GM18517 (cell line): ENCODE results near the gene LONP1.
"Not testable (repeated sequence)": the region's sequence is repeated elsewhere in the genome, so short reads cannot be mapped to it uniquely, and the experiment has no call there.

ENCODE experiments used
- ATAC-seq: cut with Tn5 transposase; IDR thresholded peaks from one replicate; pipeline ENCODE4 v1.9.1; 2021; ENCODE audit warnings: mild to moderate bottlenecking, moderate library complexity; ENCODE audit not compliant: unreplicated experiment

Gene LONP1, protein sequence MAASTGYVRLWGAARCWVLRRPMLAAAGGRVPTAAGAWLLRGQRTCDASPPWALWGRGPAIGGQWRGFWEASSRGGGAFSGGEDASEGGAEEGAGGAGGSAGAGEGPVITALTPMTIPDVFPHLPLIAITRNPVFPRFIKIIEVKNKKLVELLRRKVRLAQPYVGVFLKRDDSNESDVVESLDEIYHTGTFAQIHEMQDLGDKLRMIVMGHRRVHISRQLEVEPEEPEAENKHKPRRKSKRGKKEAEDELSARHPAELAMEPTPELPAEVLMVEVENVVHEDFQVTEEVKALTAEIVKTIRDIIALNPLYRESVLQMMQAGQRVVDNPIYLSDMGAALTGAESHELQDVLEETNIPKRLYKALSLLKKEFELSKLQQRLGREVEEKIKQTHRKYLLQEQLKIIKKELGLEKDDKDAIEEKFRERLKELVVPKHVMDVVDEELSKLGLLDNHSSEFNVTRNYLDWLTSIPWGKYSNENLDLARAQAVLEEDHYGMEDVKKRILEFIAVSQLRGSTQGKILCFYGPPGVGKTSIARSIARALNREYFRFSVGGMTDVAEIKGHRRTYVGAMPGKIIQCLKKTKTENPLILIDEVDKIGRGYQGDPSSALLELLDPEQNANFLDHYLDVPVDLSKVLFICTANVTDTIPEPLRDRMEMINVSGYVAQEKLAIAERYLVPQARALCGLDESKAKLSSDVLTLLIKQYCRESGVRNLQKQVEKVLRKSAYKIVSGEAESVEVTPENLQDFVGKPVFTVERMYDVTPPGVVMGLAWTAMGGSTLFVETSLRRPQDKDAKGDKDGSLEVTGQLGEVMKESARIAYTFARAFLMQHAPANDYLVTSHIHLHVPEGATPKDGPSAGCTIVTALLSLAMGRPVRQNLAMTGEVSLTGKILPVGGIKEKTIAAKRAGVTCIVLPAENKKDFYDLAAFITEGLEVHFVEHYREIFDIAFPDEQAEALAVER

DNA sequence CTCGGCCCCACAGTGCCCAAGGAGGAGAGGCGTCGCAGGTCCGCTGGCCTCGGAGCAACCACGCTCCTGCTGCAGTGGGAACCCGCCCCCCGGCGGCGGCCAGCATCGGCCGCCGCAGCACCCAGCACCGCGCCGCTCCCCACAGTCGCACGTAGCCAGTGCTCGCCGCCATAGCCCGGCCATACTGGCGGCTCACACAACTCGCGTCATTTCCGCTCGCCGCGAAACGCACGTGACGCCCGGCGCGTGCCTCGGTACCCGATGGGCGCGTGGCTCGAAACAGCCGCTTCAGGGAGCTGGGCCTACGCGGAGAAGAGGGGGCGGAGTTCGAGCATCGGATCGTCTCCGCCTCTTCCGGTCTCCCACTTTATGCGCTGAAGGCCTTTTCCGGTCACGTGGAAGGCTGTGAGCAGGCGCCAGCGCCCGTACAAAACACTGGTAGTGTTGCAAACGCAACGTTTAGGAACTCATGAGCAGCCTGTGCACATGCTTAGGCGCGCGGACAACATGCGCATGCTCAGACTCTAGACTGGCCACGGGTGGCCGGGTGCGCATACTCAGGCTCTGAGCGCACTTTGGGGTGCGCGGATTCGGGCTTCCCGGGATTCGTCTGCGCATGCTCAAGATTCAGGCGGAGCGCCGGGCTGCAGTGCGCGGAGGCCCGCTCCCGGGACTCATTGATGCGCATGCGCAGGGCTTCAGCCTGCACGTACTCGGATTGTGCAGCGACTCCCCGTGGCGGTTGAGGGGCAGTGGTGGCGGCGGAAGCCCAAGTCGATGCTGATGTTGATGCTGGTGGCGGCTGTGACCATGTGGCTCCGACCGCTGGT is at the start of gene LONP1, which contains the start of gene CATSPERD:
LONP1 (minus strand) TSS at position 186 of the 830 bp plus-strand sequence; CDS start at position 172, 14 bp downstream.
CATSPERD (plus strand) TSS at position 677 of the 830 bp plus-strand sequence; CDS start at position 778, 101 bp downstream.
- peak; percentile 88 for ATAC-seq

DNA sequence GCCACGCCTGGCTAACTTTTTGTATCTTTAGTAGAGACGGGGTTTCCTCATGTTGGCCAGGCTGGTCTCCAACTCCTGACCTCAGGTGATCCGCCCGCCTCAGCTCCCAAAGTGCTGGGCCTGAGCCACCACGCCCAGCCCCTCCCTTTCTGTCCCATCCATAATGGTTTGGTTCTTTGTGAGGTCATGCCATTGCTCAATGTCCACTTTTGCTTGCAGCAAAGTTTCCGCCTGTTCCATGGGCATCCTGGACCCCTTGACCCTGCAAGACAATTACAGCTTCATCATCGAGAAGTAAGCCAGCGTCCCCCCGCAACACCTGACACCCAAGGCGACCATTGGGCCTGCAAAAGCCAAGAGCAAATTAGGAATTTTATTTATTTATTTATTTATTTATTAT is 48.0 kb upstream of the LONP1 start:
- ATAC-seq, result no peak

DNA sequence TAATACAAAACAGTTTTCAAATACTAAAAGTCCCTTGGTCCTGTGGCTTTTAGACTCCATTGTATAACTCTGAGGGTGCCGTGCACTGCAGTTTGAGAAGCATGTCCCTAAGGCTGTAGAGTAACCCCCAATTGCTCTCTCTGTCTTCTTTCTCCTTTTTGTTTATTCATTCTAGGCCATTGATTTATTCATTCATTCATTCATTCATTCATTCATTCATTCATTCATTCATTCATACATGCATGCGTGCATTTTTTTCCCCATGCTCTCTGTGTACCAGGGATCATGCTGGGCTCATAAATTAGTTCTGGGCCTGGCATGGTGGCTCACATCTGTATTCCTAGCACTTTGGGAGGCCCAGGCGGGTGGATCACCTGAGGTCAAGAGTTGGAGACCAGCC is 45.3 kb upstream of the LONP1 start:
- ATAC-seq, result no peak

DNA sequence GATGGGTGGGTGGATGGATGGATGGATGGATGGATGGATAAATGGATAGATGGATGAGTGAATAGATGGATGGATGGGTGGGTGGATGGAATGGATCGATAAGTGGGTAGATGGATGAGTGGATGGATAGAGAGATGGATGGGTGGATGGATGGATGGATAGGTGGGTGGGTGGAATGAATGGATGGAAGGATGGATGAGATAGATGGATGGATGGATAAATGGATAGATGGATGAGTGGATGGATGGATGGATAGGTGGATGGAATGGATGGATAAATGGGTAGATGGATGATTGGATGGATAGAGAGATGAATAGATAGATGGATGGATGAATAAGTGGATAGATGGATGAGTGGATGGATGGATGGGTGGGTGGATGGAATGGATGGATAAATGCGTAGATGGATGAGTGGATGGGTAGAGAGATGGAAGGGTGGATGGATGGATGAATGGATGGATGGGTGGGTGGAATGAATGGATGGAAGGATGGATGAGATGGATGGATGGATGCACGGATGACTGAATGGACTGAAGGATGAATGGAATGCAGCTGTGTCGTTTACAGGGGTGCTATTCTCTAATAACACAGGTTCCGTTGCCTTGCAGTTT is 42.8 kb upstream of the LONP1 start:
- ATAC-seq, result no peak

DNA sequence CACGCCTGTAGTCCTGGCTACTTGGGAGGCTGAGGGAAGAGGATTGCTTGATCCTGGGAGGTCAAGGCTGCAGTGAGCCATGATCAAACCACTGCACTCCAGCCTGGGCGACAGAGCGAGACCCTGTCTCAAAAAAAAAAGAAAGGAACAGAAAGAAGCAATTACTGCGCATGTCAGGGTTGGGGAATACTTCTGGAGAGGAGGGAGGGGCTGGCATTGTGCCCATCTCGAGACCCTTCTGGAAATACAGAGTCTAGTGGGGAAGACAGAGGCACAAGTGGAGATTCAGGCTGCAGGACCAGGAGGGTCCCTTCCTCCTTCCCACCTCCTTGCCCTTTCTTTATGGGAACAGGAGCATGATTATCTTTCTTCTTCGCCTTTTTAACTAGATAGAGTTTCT is 33.8 kb upstream of the LONP1 start:
- no peak for ATAC-seq

DNA sequence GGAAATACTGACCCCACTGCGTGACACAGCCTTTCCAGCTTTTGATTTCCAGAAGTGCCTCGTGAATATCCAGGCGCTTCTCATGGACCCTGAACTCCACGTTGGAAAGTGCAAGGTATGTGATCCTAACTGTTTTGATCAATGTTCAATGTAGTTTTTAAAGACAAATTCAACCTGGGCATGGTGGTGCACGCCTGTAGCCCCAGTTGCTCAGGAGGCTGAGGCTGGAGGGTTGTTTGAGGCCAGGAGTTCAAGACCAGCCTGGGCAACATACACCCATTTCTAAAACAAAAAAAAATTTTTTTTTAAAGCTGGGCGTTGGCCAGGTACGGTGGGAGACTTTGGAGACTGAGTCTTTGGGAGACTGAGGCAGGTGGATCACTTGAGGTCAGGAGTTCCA is 31.8 kb upstream of the LONP1 start:
- no peak for ATAC-seq

DNA sequence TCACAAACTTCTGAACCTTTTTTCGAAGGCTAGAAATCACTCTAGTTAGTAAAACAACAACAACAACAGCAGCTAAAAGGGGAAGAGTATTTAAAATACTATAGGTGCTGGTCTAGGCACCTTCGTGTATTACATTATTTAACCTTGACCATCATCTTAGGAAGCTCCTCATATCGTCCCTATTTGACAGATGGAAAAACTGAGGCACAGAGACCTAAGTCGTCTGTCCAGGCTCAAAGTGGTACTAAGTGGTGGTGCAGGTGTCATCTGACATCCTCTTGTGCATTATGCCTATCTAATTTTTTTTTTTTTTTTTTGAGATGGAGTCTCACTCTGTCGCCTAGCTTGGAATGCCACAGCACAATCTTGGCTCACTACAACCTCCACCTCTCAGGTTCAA is 29.6 kb upstream of the LONP1 start:
- no peak for ATAC-seq

DNA sequence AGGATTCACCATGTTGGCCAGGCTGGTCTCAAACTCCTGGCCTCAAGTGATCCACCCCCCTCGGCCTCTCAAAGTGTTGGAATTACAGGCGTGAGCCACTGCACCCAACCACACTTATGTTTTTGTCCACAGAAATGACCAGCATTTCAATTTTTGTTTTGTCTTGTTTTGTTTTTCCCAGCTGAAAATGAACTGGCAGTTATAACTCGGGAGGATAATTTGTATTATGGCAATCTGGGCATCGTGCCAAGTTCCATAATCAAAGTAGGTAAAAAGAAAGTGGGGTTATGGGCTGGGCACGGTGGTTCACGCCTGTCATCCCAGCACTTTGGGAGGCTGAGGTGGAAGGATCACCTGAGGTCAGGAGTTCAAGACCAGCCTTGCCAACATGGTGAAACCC is 29.0 kb upstream of the LONP1 start:
- not testable (repeated sequence) for ATAC-seq

DNA sequence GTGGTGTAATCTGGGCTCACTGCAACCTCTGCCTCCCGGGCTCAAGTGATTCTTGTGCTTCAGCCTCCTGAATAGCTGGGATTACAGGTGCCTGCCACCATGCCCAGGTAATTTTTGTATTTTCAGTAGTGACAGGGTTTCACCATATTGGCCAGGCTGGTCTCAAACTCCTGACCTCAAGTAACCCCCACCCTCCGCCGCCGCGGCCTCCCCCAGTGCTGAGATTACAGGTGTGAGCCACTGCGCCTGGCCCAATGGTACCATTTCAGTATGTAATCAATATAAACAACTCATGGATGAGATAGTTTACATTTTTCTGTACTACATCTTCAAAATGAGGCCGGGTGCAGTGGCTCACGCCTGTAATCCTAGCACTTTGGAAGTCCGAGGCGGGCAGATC is 25.1 kb upstream of the LONP1 start:
- not testable (repeated sequence) for ATAC-seq

DNA sequence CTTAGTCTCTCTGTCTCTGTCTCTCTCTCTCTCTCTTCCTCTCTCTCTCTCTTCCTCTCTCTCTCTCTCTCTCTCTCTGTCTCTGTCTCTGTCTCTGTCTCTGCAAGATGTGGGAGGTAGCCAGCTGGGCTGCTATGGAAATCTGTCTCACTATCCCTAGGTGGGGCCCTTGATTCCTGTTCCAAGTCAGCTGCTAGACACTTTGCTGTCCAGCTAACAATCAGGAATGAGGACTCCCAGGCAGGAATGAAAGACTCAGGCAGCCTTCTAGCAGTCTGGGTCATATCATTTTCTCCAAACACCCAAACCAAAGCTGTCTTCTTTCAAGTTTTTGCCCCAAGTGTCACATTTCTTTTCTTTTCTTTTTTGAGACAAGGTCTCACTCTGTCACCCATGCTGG is 23.7 kb upstream of the LONP1 start:
- no peak for ATAC-seq

DNA sequence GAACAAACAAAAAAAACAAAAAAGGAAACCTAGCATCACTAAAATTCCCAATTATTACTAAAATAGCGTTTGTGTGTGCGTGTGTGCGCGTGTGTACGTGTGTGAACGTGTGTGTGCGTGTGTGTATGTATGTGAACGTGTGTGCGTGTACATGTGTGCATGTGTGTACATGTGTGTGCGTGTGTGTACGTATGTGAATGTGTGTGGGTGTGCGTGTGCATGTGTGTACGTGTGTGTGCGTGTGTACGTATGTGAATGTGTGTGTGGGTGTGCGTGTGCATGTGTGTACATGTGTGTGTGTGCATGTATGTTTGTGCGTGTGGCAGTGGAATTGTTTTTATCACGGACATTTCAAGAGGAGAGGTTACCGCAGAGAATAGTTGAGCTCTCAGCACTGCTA is 22.1 kb upstream of the LONP1 start:
- ATAC-seq, result no peak

DNA sequence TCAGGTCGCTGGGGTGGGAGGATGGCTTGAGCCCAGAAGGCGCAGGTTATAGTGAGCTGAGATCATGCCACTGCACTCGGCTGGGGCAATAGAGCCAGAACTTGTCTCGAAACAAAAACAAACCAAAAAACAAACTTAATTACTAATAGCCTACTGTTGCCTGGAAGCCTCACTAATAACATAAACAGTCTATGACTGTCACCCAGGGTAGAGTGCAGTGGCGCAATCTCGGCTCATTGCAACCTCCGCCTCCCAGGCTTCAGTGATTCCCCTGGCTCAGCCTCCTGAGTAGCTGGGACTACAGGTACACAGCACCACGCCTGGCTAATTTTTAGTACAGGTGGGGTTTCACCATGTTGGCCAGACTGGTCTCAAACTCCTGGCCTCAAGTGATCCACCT is 18.5 kb upstream of the LONP1 start:
- no peak for ATAC-seq

DNA sequence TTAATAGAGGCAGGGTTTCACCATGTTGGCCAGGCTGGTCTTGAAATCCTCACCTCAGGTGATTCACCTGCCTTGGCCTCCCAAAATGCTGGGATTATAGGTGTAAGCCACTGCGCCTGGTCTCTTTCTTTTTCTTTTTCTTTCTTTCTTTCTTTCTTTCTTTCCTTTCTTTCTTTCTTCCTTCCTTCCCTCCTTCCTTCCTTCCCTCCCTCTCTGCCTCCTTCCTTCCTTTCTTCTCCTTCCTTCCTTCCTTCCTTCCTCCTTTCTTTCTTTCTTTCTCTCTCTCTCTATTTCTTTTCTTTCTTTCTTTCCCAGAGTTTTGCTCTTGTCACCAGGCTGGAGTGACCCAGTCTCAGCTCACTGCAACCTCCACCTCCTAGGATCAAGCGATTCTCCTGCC is 13.2 kb upstream of the LONP1 start:
- ATAC-seq, result not testable (repeated sequence)

DNA sequence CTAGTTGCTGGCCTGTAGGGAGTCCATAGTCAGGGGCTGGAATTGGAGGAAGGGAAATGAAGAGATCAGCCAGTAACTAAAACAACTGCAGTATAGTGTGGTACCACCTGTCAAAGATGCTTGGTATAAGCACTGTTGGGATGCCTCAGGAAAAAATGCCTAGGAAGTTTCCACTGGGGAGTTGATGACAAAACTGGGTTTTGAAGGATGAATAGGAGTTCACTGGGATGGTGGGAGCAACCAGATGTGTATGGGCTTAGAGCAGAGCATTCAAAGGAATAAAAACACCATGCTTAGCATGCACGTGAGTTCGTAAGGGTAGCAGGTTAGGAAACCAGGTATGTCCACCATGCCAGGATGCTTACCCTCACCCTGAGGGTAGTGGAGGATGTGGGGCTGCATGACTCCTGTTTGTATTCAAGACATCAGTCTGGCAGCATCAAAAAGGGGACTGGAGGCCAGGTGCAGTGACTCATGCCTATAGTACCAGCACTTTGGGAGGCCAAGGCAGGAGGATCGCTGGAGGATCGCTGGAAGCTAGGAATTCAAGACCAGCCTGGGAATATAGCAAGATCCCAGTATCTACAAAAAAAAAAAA is 7.6 kb upstream of the LONP1 start:
- no peak for ATAC-seq

DNA sequence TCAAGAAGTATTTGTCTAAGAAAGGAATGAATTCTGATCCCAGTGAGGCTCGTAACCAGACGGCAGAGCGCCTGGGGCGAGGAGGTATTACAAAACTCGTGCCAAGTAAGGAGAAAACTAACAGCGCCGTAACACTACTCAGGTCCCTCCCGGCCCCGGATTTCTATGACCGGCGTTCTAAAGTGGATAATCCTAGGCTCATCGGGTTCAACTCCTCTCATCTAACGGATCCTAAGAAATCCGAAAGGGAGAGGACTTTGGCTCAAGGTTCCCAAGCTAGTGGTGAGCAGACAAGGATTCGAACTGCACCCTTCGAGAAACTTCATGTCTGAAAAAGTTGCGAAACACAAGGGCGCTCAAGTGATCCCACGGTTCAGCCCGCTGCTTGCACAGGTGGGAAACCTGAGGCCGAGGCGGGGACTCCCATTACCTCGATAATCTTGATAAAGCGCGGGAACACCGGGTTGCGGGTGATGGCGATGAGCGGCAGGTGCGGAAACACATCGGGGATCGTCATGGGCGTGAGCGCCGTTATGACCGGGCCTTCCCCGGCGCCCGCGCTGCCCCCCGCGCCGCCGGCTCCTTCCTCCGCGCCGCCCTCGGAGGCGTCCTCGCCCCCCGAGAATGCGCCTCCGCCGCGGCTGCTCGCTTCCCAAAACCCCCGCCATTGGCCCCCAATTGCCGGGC is 529 bp downstream of the LONP1 start:
- ATAC-seq, result peak; percentile 1

DNA sequence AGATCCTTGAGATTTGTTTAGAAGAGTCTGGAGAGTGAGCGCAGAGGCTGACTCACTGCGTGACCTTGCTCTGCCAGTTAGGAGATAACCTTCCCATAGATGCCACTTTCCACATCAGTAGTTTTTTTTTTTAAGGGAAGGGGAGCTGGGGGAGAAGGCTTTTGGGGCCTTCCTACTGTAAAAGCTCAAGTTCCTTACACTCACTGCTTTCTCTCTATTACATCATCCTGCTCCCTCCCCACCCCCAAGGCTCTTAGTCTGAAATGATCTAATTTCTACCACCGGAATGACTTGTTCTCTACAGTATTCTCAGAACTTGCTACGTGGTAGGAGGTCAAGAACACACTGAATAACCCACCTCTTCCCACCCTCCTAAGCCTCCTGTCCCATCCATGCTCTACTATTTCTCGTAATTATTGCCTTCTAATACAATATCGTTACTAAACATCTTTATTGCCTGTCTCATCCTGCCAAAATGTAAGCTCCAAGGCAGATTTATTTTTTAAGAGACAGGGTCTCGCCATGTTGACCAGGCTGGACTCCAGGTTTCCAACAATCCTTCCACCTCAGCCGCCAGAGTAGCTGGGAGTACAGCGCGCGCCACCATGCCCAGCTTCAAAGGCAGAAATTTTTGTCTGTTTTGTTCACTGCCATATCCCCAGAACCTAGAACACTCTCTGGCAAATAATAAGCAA is 1.2 kb downstream of the LONP1 start:
- ATAC-seq, result no peak

DNA sequence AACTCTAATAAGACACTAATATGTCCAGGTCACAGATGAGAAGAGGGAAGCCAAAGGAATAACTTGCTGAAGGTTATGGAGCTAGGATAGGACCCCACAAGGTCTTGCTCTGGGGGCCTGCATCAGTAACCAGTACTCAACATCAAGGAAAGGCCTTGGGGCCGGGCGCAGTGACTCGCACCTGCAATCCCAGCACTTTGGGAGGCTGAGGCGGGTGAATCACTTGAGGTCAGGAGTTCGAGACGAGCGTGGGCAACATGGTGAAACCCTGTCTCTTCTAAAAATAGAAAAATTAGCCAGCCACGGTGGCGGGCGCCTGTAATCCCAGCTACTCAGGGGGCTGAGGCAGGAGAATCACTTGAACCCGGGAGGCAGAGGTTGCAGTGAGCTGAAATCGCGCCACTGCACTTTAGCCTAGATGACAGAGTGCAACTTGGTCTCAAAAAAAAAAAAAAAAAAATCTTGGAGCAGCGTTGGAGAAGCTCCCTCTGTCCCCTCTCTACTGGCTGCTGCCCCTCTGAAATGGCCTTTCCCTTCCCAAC is 1.8 kb downstream of the LONP1 start:
- ATAC-seq, result no peak

DNA sequence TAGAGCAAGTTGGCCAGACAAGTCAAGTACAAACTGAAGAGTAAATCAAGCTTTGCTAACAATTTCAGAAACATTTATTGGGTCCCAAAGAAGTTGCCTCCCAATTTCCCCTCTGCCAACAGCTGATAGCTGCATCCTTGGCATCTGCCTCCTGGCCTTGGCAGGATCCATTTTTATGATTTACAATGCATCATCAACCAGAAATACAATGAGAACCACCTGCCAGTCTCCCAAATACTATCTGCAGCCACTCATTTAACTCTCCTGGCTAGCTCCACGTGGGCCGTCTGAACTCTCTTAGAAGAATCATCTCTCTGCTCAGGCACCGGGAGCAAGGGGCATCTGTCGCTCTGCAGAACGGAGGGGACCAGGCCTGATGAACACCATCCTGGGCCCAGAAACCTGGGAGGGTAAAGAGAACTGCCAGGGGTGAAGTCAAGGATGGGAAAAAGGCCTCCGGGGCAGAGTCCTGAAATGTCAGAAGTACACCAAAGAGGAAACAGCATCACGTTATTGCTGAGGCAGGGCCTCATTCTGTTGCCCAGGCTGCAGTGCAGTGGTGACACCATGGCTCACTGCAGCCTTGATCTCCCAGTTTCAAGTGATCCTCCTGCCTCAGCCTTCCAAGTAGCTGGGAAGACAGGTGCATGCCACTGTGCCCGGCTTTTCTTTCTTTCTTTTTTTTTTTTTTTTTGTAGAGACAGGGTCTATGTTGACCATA is 2.6 kb downstream of the LONP1 start:
- ATAC-seq, result no peak
